ENCODE results near the gene TEX36. TPM values are rescaled to one million over a fixed set of nuclear protein-coding genes. Genes with fewer than 3 reads are reported as not detected.

Gene TEX36
- total RNA-seq, 4 donors from 2014 or later: not detected

DNA sequence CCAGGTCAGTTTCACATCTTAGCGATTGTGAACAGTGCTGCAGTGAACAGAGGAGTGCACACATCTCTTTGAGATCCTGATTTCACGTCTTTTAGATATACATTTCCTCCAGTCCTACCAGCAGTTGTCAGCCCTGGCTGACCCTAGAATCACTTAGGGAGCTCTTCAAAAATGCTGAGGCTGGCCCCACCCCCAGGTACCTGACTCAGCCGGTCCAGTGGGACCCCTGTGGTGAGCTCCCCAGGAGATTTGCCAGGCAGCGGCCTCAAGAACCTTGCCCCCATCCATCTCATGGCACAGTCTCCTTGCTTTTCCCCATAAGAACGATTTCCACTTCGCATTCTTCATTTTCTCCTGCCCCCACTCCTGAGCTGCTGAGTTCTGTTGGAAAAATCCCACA is 45.5 kb downstream of the TEX36 start:
- no peak for TF ChIP-seq POLR2A (IDR thresholded peaks at IDR 0.05)
- TF ChIP-seq POLR2AphosphoS5 (IDR thresholded peaks at IDR 0.05): no peak
- TF ChIP-seq EP300 (IDR thresholded peaks at IDR 0.05): no peak
- TF ChIP-seq CTCF (IDR thresholded peaks at IDR 0.05): no peak
- 67 to 70% methylated on average over 3 to 6 of the region's 6 CpGs for WGBS, 2 donors (ENCODE audit: low coverage in 1 of 2)

GRCh38 chr10:125634606-125635005 is 48.4 kb downstream of the TEX36 start:
- no peaks in the 10 kb centered on the region for H3K36me3 ChIP-seq
- peaks cover 14% of the 10 kb centered on the region for H3K27me3 ChIP-seq
- no peaks in the 10 kb centered on the region for H3K9me3 ChIP-seq
- no peaks in the 10 kb centered on the region for H3K4me1 ChIP-seq
- 72 to 92% methylated on average over 2 to 5 of the region's 5 CpGs for WGBS, 2 donors (ENCODE audit: low coverage in 1 of 2)
- TF ChIP-seq EP300 (IDR thresholded peaks at IDR 0.05) (no peak), POLR2AphosphoS5 (IDR thresholded peaks at IDR 0.05) (no peak), CTCF (IDR thresholded peaks at IDR 0.05) (no peak), POLR2A (IDR thresholded peaks at IDR 0.05) (no peak)
- no peak overlapping the region for H3K4me3 ChIP-seq
- no peak overlapping the region for H3K27ac ChIP-seq
- no peak for ATAC-seq

More for the DNA sequence above, 45.5 kb downstream of the TEX36 start:
- Histone ChIP-seq H3K27ac (no peak overlapping the region), H3K4me1 (no peaks in the 10 kb centered on the region), H3K4me3 (no peak overlapping the region), H3K27me3 (peaks cover 14% of the 10 kb centered on the region), H3K36me3 (no peaks in the 10 kb centered on the region), H3K9me3 (no peaks in the 10 kb centered on the region)
- no peak for ATAC-seq

- no peak for ATAC-seq
- Histone ChIP-seq H3K27me3 (peaks cover 12% of the 10 kb centered on the region), H3K36me3 (no peaks in the 10 kb centered on the region), H3K4me1 (no peaks in the 10 kb centered on the region), H3K4me3 (no peak overlapping the region), H3K27ac (no peak overlapping the region), H3K9me3 (no peaks in the 10 kb centered on the region)
- 62 to 68% methylated on average over 13 of the region's 13 CpGs for WGBS, 2 donors (ENCODE audit: low coverage in 1 of 2)
- no peak for TF ChIP-seq POLR2A (IDR thresholded peaks at IDR 0.05)
- TF ChIP-seq POLR2AphosphoS5 (IDR thresholded peaks at IDR 0.05): no peak
- no peak for TF ChIP-seq EP300 (IDR thresholded peaks at IDR 0.05)
- no peak for TF ChIP-seq CTCF (IDR thresholded peaks at IDR 0.05)
Measured at GRCh38 chr10:125633517-125633999, 49.4 kb downstream of the TEX36 start.

- H3K36me3 ChIP-seq: no peaks in the 10 kb centered on the region
- H3K27ac ChIP-seq: no peak overlapping the region
- no peak for TF ChIP-seq CTCF (IDR thresholded peaks at IDR 0.05)
- TF ChIP-seq POLR2A (IDR thresholded peaks at IDR 0.05): no peak
- 89 to 94% methylated on average over 3 to 4 of the region's 5 CpGs for WGBS, 2 donors (ENCODE audit: low coverage in 1 of 2)
- H3K4me1 ChIP-seq: no peaks in the 10 kb centered on the region
- ATAC-seq: no peak
- H3K27me3 ChIP-seq: no peaks in the 10 kb centered on the region
- H3K4me3 ChIP-seq: no peak overlapping the region
- H3K9me3 ChIP-seq: no peaks in the 10 kb centered on the region
Measured at GRCh38 chr10:125631806-125632205, 51.2 kb downstream of the TEX36 start.

DNA sequence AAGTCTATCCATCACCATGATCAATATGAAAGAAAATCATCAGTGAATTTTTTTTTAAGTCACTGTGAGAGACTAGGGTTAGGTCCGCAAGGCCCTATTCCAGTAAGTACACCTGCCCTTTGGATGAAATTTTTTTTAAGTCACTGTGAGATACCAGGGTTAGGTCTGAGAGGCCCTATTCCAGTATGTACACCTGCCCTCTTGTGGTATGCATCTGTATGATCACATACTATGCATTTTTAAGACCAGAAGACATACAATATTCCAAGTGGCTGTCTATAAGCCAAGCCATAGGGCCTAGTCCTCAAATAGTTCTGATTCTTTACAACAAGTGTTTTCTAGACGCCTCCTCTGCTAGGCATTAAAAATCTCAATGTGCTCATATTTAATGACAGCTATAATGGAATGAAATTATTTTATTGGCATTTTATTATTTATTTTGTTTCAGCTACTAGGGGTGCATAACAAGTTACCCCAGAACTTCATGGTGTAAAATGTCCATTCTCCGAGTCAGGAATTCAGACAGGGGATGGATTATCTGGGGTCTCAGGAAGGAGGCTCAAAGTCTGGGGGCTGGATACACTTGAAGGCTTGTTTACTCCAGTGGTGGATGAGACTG is 53.1 kb downstream of the TEX36 start:
- H3K4me1 ChIP-seq: no peaks in the 10 kb centered on the region
- ATAC-seq: no peak
- TF ChIP-seq CTCF (IDR thresholded peaks at IDR 0.05) (peak in 3 of 4 experiments; percentile 6 to 42 (median 7)), POLR2AphosphoS5 (IDR thresholded peaks at IDR 0.05) (no peak)
- H3K9me3 ChIP-seq: no peaks in the 10 kb centered on the region
- WGBS, 2 donors (ENCODE audit: low coverage in 1 of 2): 83 to 94% methylated on average over 3 of the region's 3 CpGs
- no peaks in the 10 kb centered on the region for H3K27me3 ChIP-seq
- H3K4me3 ChIP-seq: no peak overlapping the region
- H3K27ac ChIP-seq: no peak overlapping the region
- no peaks in the 10 kb centered on the region for H3K36me3 ChIP-seq
